ENCODE results near the gene GPRC5C.
"Not testable (repeated sequence)": the region's sequence is repeated elsewhere in the genome, so short reads cannot be mapped to it uniquely, and the experiment has no call there.

The GPRC5C gene

DNA sequence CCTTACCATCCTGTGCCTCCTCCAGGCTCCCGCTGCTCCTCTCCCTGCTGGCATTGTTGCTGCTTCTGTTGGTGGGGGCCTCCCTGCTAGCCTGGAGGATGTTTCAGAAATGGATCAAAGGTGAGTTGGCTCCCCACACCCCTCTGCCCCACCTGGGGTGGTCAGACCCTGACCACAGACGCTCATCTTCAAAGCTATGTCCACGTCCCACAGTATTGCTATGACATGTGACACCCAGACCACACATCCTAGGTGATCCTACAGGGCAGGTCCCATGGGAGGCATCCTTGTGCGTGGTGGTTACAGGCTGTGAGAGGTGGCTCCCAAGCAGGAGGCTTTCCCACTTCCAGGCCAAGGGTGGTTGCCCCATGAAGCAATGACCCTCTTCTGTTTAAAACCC lies 45.5 kb downstream of the GPRC5C start:
- no peak for DNase-seq

DNA sequence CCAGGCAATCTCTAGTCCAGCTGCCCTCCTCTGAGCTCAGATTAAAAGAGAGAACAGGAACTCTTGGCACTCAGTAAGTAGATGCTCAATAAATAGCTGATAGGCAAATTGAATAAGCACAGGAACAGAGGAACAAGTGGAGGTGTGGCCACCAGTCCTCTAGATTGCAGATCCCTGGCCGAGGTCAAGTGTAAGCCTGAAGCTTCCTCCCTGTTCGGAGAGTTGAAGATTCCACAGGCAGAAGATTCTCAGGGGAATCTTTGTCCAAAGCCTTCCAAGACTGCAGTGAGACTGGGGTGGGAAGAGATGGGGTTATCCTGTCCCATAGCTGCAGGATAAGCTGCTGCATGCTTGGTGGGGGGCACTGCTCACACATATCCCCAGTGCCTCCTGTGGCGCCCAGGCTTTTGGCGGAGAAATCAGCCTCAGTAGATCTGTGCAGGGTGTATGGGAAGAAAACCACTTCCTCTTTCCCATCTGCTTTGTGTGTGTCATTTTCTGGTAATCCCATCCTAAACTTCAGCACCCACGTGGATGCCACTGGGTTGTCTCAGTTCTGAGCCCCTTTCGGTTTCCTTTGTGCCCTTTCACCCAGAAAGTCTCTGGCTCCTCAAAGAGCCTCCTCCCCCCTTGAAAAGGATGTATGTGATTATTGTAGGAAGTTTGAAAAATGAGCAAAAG lies 46.7 kb downstream of the GPRC5C start:
- no peak for DNase-seq

DNA sequence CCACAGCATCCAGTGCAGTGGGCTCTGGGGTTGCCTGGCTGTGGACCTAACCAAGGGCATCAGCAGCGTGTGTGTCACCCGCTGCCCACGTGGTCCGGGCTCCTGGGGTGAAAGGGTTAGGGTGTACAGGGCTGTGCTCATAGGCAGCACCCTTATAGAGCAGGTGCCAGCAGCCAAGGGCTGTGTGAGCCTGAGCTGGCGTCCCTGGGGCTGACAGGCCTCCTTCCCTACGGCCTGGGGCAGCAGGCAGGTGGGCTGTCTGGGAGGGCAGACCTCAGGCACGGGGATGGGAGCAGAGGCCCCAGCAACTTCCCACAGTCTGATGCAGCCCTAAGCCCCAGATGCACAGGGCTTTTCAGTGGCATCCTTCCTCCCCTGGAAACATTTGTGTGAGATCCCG lies 48.4 kb downstream of the GPRC5C start:
- DNase-seq, result no peak

DNA sequence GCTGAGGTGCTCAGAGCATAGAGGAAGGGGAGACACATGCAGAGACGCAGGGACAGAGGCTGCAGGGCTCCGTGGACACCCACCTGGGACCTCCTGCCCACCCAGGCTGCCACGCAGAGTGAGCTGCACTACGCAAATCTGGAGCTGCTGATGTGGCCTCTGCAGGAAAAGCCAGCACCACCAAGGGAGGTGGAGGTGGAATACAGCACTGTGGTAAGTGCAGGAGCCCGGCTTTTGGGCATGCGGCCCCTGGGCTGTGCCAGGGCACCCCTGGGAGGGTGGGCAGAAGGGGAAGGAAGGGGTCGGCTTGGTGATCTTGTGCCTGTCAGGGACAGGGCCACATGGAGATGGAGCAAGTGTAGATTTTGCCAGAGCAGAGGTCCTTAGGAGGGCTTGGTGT lies 49.7 kb downstream of the GPRC5C start:
- no peak for DNase-seq

DNA sequence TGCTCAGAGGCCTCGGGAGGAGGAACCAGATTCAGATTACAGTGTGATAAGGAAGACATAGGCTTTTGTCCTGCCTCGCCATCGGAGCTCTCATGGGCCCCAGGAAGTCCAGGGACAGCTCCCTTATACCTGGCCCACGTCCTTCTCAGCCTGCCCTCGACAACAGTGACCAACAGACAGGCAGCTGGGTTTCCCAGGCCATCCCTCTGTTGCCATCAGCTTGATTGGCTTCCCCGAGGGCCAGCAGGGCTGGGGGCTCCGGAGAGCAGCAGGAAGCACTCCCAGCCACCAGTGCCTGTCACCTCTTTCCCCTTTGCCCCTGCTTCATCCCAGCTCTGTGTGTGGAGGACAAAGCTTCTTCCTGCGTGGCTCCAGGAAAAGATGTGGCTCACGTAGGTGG lies 52.2 kb downstream of the GPRC5C start:
- DNase-seq, result no peak

DNA sequence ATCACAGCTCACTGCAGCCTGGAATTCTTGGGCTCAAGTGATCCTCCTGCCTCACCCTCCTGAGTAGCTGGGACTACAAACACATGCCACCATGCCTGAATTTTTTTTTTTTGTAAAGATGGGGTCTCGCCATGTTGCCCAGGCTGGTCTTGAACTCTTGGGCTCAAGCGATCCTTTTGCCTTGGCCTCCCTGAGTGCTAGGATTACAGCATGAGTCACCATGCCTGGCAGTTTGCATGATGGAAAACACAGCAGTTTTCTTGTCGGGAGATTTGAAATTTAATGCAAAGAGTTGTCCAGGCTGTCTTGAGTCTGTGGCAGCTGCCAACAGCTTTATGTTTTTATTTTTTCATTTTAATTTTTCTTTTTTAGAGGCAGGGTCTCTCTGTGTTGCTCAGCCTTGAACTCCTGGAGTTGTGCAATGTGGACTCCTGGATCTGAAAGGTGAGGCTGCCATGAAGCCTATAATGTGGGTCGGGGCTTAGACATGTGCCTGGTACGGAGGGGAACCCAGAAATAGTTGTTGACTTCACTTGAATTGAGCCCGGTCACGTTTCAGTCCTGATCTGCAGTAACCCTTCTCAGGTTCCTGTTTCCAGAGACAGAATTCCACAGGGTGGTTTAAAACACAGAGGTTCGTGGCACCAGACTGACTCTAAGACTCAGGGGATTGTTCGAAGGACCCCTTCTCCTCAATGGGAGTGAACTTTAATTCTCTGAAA lies 53.3 kb downstream of the GPRC5C start:
- no peak for DNase-seq

DNA sequence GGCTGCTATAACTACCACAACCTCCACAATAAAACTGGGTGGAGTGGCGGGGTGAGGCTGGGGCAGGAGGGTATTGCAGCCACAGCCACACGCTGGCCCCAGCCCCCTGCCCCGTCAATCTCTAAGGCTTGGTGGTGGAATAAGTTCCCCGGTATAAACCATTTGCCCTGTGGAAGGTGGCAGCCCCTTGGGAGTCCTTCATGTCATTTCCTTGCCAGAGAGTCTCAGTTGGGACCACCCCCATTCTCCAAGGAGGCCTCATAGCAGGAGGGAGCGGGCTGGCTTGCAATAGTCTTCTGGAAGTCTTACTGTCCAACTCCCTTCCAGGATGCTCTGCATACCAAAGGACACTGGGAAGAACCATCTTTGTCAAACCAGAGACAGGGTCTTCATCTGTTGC lies 54.0 kb downstream of the GPRC5C start:
- DNase-seq, result no peak

DNA sequence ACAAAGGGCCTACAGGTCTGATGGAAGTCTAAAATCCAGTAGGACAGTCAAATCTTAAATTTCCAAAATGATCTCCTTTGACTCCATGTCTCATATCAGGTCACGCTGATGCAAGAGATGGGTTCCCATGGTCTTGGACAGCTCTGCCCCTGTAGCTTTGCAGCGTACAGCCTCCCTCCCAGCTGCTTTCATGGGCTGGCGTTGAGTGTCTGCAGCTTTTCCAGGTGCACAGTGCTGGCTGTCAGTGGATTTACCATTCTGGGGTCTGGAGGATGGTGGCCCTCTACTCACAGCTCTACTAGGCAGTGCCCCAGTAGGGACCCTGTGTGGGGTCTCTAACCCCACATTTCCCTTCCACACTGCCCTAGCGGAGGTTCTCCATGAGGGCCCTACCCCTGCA lies 56.4 kb downstream of the GPRC5C start:
- not testable (repeated sequence) for DNase-seq

DNA sequence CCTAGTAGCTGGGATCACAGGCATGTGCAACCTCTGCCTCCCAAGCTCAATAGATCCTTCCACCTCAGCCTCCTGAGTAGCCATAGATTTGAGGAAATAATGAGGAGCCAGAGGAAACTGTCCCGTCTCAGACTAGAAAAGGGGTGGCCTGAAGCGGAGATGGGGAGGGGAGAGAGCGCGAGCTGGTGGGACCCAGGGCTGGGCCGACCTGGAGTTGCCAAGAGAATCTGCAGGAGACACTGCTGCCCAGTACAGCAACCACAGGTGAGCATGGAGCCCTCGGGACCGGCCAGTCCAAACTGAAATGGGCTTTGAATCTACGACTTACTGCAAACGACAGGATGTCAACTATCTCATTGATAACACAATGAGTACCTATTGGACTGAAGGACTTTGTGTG lies 58.8 kb downstream of the GPRC5C start:
- DNase-seq, result no peak

DNA sequence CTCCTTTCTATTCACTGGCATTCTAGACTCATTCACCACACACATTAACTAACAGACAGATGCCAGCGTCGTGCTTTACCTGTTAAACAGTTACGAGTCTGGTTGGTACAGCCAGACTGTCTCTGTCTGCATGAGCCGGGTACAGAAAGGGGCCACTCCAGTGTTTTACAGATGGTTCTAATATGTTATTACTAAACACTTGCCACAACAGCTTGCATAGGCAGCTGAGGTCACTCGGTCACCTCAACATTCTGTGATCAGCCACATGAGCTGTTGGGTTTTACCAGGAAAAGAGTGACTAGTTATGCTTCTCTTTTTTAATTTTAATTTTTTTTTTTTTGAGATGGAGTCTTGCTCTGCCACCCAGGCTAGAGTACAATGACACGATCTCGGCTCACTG lies 59.7 kb downstream of the GPRC5C start:
- DNase-seq, result no peak

DNA sequence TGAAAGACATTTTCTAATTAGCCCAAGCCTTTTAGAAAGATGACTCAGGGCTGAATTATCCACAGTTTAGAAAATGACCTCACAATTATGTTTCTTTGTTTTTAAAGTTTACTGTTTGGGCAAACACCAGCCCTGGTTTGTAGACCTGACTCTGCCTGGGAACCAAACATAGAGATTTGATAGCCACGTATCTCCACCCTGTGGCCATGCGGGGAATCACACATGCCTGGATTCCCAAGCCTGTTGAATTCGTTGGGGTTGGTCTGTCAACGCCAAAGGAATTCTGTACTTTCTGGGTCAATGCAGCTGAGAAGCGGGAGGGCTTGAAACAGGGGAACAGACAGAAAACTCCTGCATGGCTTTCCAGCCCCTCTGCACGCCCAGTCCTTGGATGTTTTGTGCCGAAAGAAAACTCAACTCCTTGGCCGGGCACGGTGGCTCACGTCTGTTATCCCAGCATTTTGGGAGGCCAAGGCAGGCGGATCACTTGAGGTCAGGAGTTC lies 61.5 kb downstream of the GPRC5C start:
- no peak for DNase-seq

All from cortex of kidney (tissue), 1 donor.